Measurements from ENCODE around the gene FERMT2.
"Not testable (repeated sequence)": the region's sequence is repeated elsewhere in the genome, so short reads cannot be mapped to it uniquely, and the experiment has no call there.

Gene FERMT2

GRCh38 chr14:52944254-52944653, 6.6 kb downstream of the FERMT2 start:
- DNase-seq (ENCODE audit: low spot score) = no peak

GRCh38 chr14:52939427-52939826, 11.4 kb downstream of the FERMT2 start:
- no peak for DNase-seq (ENCODE audit: low spot score)

- DNase-seq (ENCODE audit: low spot score) = no peak
Observed at GRCh38 chr14:52937869-52938268, 13.0 kb downstream of the FERMT2 start.

- no peak for DNase-seq (ENCODE audit: low spot score)
Observed at GRCh38 chr14:52937306-52937705, 13.5 kb downstream of the FERMT2 start.

- DNase-seq (ENCODE audit: low spot score) = no peak
Observed at GRCh38 chr14:52936437-52936836, 14.4 kb downstream of the FERMT2 start.

GRCh38 chr14:52935833-52936232, 15.0 kb downstream of the FERMT2 start:
- no peak for DNase-seq (ENCODE audit: low spot score)

GRCh38 chr14:52934762-52935161, 16.1 kb downstream of the FERMT2 start:
- DNase-seq (ENCODE audit: low spot score) = no peak

GRCh38 chr14:52929192-52929807, 21.6 kb downstream of the FERMT2 start:
- no peak for DNase-seq (ENCODE audit: low spot score)

GRCh38 chr14:52926953-52927352, 23.9 kb downstream of the FERMT2 start:
- DNase-seq (ENCODE audit: low spot score) = no peak

GRCh38 chr14:52923902-52924575, 26.8 kb downstream of the FERMT2 start:
- DNase-seq (ENCODE audit: low spot score) = no peak

- DNase-seq (ENCODE audit: low spot score) = no peak
Observed at GRCh38 chr14:52922656-52923055, 28.2 kb downstream of the FERMT2 start.

GRCh38 chr14:52922059-52922458, 28.8 kb downstream of the FERMT2 start:
- DNase-seq (ENCODE audit: low spot score) = no peak

GRCh38 chr14:52920411-52920810, 30.4 kb downstream of the FERMT2 start:
- not testable (repeated sequence) for DNase-seq (ENCODE audit: low spot score)

GRCh38 chr14:52919971-52920370, 30.9 kb downstream of the FERMT2 start:
- no peak for DNase-seq (ENCODE audit: low spot score)

- DNase-seq (ENCODE audit: low spot score) = no peak
Observed at GRCh38 chr14:52918486-52918885, 32.4 kb downstream of the FERMT2 start.

GRCh38 chr14:52917735-52918134, 33.1 kb downstream of the FERMT2 start:
- no peak for DNase-seq (ENCODE audit: low spot score)

GRCh38 chr14:52914295-52914694, 36.6 kb downstream of the FERMT2 start:
- no peak for DNase-seq (ENCODE audit: low spot score)

- no peak for DNase-seq (ENCODE audit: low spot score)
Observed at GRCh38 chr14:52913271-52913670, 37.6 kb downstream of the FERMT2 start.

GRCh38 chr14:52911904-52912303, 38.9 kb downstream of the FERMT2 start:
- no peak for DNase-seq (ENCODE audit: low spot score)

- DNase-seq (ENCODE audit: low spot score) = no peak
Observed at GRCh38 chr14:52910572-52910971, 40.3 kb downstream of the FERMT2 start.

- no peak for DNase-seq (ENCODE audit: low spot score)
Observed at GRCh38 chr14:52907949-52908348, 42.9 kb downstream of the FERMT2 start.

- DNase-seq (ENCODE audit: low spot score) = no peak
Observed at GRCh38 chr14:52906141-52906601, 44.7 kb downstream of the FERMT2 start.

- DNase-seq (ENCODE audit: low spot score) = no peak
Observed at GRCh38 chr14:52902971-52903619, 47.8 kb downstream of the FERMT2 start.

All from left forelimb (tissue), 1 donor.